Tibial nerve (tissue), 4 donors: ENCODE measurements around the gene TBRG4.

Experiments
- CTCF ChIP-seq, 5 experiments: fragments of 200-600 bp in 3 of 5; fragments of 450-650 bp in 2 of 5; sonication (generic) in 3 of 5; IDR thresholded peaks; one replicate each; pipeline ENCODE4 v1.5.1; 2016 to 2019; ENCODE audit warnings: antibody characterized with exemption in 5 of 5, mild to moderate bottlenecking in 3 of 5, moderate library complexity in 2 of 5
- EP300 ChIP-seq, 2 donors: sonication (generic); formaldehyde crosslinking; IDR thresholded peaks; one replicate each; pipeline ENCODE4 v1.6.1; 2017; ENCODE audit warnings: antibody characterized with exemption in 2 of 2, mild to moderate bottlenecking in 1 of 2
- POLR2A ChIP-seq, 2 donors: fragments of 450-650 bp; IDR thresholded peaks; one replicate each; pipeline ENCODE4 v1.6.1; 2017; ENCODE audit warnings: antibody characterized with exemption in 2 of 2, mild to moderate bottlenecking in 2 of 2, moderate library complexity in 2 of 2

GRCh38 chr7:45157653-45158401 lies 46.3 kb upstream of the TBRG4 start, which contains the start of gene RAMP3:
- TF ChIP-seq CTCF (IDR thresholded peaks at IDR 0.05) (no peak), POLR2A (IDR thresholded peaks at IDR 0.05) (no peak), EP300 (IDR thresholded peaks at IDR 0.05) (no peak)
